ENCODE results near the gene BPIFB4. TPM values are rescaled to one million over a fixed set of nuclear protein-coding genes. Genes with fewer than 3 reads are reported as not detected.

BPIFB4 gene
- total RNA-seq, 1 donor from 2014 or later, result not detected

- DNase-seq (ENCODE audit: low read depth), result no peak
Measured at GRCh38 chr20:33160681-33161080, 81.2 kb downstream of the BPIFB4 start.

Other genes with a start within 250 kb of the BPIFB4 start
- gene EFCAB8, start 220.7 kb upstream of the BPIFB4 start, total RNA-seq, result 0.83 TPM in 1 of 2 replicates, not detected in the other
- gene SUN5, start 75.2 kb upstream of the BPIFB4 start, total RNA-seq, result not detected in 2 replicates
- gene BPIFB2, start 71.9 kb upstream of the BPIFB4 start, total RNA-seq, result not detected in 2 replicates
- not detected in 2 replicates for gene BPIFB6, start 48.0 kb upstream of the BPIFB4 start, total RNA-seq
- not detected in 2 replicates for gene BPIFB3, start 25.7 kb upstream of the BPIFB4 start, total RNA-seq
- gene BPIFA2, start 88.5 kb downstream of the BPIFB4 start, total RNA-seq, result not detected in 2 replicates
- gene BPIFA3, start 137.7 kb downstream of the BPIFB4 start, total RNA-seq, result not detected in 2 replicates
- not detected in 2 replicates for gene BPIFA1, start 156.4 kb downstream of the BPIFB4 start, total RNA-seq
- gene BPIFB1, start 203.6 kb downstream of the BPIFB4 start, total RNA-seq, result not detected in 2 replicates

All from myocyte (in vitro differentiated cells).